Activated T-helper 2 cell treated with anti-CD3 and anti-CD28 coated beads, Interferon-gamma antibody, Interleukin-2, Interleukin-4, amounts not matched to agents 10 μg/mL and 5 μg/mL and 100 μg/mL, durations not matched to agents 14 hours and 24 hours and 36 hours (primary cell): ENCODE results near the gene ZNF593. TPM values are rescaled to one million over a fixed set of nuclear protein-coding genes. Genes with fewer than 3 reads are reported as not detected.

Experiments
- DNase-seq: peaks from one replicate; pipeline ENCODE4 v3.0.0; 2021; ENCODE audit warnings: low spot score
- H3K27ac Mint-ChIP-seq: one replicate; pipeline ENCODE4 v1.8.0; 2021; ENCODE audit warnings: mixed read lengths
- H3K27me3 Mint-ChIP-seq: one replicate; pipeline ENCODE4 v1.8.0; 2021; ENCODE audit warnings: low read depth, mixed read lengths
- H3K36me3 Mint-ChIP-seq: one replicate; pipeline ENCODE4 v1.8.0; 2021; ENCODE audit warnings: low read depth, mixed read lengths
- H3K4me1 Mint-ChIP-seq: one replicate; pipeline ENCODE4 v1.8.0; 2021; ENCODE audit warnings: low read depth, mixed read lengths
- H3K4me3 Mint-ChIP-seq: one replicate; pipeline ENCODE4 v1.8.0; 2021; ENCODE audit warnings: low read depth, mild to moderate bottlenecking, moderate library complexity, mixed read lengths
- H3K9me3 Mint-ChIP-seq: one replicate; pipeline ENCODE4 v1.8.0; 2021; ENCODE audit warnings: mixed read lengths
- intact Hi-C: fragments of 100-400 bp; cut with micrococcal nuclease; formaldehyde crosslinking; loops from one replicate; pipeline ENCODE4 v1.15.1; 2023
- total RNA-seq: library from RNA; stranded (reverse); gene quantifications from 2 replicates; pipeline ENCODE4 v1.2.3, GENCODE V29; 2022

Gene ZNF593
- total RNA-seq, 1 donor from 2014 or later, result 65.0 TPM

DNA sequence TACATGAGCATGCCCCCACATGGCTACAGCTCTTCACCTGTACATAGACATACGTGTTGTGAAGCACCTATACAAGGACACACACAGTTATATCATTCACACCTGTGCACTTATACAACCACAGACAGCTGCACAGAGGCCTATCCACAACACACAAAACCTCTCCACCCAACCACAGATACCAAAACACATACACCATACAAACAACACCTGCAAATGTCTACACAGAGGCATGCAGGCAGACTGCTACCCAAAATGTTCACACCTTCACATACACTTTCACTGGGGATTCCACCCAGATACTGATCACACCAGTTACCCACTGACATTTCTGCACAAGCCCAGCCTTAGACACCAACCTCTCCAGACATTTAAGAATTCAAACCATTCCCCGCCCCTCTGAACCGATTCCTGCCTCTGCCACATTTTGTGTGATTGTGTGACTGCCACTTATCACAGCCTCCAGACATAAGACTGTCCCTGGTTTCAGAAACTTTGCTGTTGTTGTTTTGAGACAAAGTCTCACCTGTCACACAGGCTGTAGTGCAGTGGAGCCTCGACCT, 2.9 kb upstream of the ZNF593 start:
- Mint-ChIP-seq H3K27ac (no peak overlapping the region), H3K4me3 (no peak overlapping the region), H3K4me1 (peaks cover 25% of the 10 kb centered on the region), H3K27me3 (peaks cover 23% of the 10 kb centered on the region), H3K9me3 (no peaks in the 10 kb centered on the region), H3K36me3 (peaks cover 3% of the 10 kb centered on the region)
- intact Hi-C loops, result loop anchor here (2.0 to 10.0 kb wide), 2 partner anchors 56 to 228 kb away; partner anchors contain the start of gene PDIK1L
- DNase-seq, result no peak

DNA sequence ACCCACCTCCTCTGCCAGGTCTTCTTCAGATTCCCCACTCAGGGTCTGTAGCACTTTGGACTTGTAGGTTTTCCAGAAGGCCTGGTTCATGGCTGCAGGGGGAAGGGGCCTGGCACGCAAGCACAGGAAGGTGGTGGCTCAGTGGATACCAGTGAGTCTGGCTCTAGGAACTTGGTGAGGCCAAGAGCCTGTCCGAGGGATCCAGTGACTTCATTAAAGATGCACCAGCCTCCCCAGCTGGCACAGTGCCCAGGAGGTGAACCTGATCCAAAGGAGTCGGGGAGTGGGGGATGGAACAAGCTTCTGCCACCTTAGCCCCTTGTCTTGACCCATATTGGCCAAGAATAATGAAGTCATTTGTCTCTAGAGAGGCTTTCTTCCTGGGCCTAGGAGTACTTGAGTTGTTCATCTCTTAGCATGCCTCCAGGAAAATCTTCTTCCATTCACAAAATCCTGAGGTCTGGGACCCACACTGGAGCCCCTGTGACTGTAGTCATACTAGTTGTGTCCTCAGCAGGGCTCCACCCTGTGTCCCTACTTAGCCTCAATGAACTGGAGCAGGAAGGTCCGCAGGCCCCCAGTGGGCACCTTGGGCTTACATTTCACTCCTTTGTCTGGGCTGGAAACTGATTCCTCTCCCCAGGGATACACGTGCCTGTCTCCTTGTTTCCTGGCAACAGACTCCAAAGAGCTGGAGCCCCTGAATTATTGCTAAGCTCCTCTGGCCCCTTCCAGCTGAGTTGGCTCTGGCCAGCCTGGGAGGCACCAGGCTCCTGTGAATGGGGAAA, 1.1 kb upstream of the ZNF593 start, which contains the start of gene C1orf232:
Gene C1orf232, minus strand, starts transcription at position 554 of the 788 bp plus-strand sequence. Its CDS starts 464 bp downstream, at position 90.
- H3K9me3 Mint-ChIP-seq, result no peaks in the 10 kb centered on the region
- intact Hi-C loops, result loop anchor here (1.0 to 10.0 kb wide), 4 partner anchors 65 to 226 kb away; no protein-coding TSS in a partner anchor
- no peak for DNase-seq
- H3K4me3 Mint-ChIP-seq, result peak within 1 kb of the TSS; percentile 92
- peak within 1 kb of the TSS; percentile 88 for H3K27ac Mint-ChIP-seq
- peaks cover 13% of the 10 kb centered on the region for H3K27me3 Mint-ChIP-seq
- peaks cover 22% of the 10 kb centered on the region for H3K4me1 Mint-ChIP-seq
- H3K36me3 Mint-ChIP-seq, result peaks cover 3% of the 10 kb centered on the region

DNA sequence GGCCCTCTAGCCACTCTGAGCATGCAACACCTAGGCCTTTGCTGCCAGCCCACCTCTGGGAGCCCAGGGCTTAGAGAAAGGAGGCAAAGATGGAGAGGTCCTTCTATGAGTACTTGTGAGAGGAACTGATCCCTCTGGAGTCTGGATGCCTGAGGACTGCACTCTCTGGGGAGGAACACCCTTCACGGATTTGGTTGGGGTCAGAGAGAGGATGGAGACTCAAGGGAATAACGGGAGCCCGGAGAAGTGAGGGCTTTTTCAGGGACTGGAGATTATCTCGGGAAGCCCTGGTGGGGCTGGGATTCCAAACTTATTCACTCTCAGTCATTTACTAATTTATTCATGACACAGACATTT, 532 bp upstream of the ZNF593 start:
- peaks cover 12% of the 10 kb centered on the region for H3K27me3 Mint-ChIP-seq
- peak overlapping the region; percentile 66 for H3K4me3 Mint-ChIP-seq
- H3K36me3 Mint-ChIP-seq, result peaks cover 3% of the 10 kb centered on the region
- H3K9me3 Mint-ChIP-seq, result no peaks in the 10 kb centered on the region
- peaks cover 26% of the 10 kb centered on the region for H3K4me1 Mint-ChIP-seq
- peak overlapping the region; percentile 55 for H3K27ac Mint-ChIP-seq
- DNase-seq, result no peak
- intact Hi-C loops, result loop anchor here (1.0 to 10.0 kb wide), 4 partner anchors 64 to 226 kb away; no protein-coding TSS in a partner anchor

DNA sequence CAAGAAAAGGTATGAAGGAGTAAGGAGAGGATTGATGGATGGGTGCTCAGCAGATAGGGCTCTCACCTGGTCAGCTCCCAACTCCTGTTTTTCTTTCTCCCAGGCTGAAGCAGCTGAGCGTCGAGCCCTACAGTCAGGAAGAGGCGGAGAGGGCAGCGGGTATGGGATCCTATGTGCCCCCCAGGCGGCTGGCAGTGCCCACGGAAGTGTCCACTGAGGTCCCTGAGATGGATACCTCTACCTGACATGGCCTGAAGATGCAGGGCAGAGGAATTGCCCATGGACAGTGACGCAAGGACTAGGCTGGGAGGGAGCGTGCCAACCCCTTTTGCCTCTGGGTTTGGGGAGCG, 739 bp downstream of the ZNF593 start:
- Mint-ChIP-seq H3K9me3 (no peaks in the 10 kb centered on the region), H3K27ac (peak overlapping the region; percentile 88), H3K4me1 (peaks cover 23% of the 10 kb centered on the region), H3K27me3 (peaks cover 2% of the 10 kb centered on the region), H3K36me3 (peaks cover 3% of the 10 kb centered on the region), H3K4me3 (peak overlapping the region; percentile 92)
- no peak for DNase-seq
- intact Hi-C loops, result no loop called here

DNA sequence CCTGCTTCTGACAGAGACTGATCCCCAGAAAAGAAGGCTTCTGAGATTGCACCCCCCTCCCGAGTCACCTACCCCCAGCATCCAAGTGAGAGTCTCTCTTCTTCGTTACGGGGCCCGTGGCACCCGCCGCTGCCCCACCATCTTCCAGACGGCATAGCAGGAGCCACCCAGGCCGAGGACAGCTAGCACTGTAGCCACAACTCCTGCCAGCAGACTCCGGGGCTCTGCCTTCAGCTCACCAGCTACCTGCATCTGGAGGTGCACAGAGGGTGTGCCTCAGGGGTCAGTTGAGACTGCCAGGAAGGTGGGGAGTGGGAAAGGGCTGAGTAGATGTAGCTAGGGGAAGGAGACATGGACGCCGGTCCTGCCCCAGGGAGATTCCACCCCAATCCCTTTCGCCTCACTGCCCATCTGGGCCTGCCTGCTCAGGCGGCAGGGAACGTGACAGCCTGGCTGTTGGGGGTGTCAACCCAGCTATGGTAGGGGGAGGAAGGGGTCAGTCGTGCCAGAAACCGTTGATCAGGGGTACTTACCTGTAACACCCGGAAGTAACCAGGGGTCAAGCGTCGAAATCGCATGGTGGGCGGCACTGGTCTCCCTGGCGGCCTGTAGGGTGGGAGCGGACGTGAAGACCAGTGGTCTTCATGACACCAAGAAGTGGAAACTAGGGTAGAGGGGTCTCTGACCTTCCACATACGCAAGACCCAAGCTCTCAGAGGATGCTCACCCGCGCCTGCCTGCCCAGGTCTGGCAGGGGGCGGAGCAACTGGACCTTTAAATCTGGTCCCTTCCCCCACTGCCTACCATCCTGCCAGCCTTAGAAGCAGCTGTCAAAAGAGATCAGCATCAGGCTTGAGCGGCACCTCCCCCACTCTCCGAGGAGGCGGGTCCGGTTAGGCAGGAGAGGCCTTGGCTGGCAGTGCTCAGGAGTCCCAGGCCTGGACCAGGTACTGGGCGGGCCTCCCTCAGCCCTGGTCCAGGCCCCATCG, 1.7 kb downstream of the ZNF593 start, which contains the start of gene ZNF593OS:
Gene ZNF593OS, minus strand, starts transcription at position 749 of the 989 bp plus-strand sequence. Its CDS starts 171 bp downstream, at position 578.
- H3K9me3 Mint-ChIP-seq, result no peaks in the 10 kb centered on the region
- intact Hi-C loops, result no loop called here
- H3K27ac Mint-ChIP-seq, result peak within 1 kb of the TSS; percentile 46
- H3K4me3 Mint-ChIP-seq, result peak within 1 kb of the TSS; percentile 92
- peaks cover 20% of the 10 kb centered on the region for H3K4me1 Mint-ChIP-seq
- peaks cover 3% of the 10 kb centered on the region for H3K36me3 Mint-ChIP-seq
- no peak for DNase-seq
- H3K27me3 Mint-ChIP-seq, result no peaks in the 10 kb centered on the region

DNA sequence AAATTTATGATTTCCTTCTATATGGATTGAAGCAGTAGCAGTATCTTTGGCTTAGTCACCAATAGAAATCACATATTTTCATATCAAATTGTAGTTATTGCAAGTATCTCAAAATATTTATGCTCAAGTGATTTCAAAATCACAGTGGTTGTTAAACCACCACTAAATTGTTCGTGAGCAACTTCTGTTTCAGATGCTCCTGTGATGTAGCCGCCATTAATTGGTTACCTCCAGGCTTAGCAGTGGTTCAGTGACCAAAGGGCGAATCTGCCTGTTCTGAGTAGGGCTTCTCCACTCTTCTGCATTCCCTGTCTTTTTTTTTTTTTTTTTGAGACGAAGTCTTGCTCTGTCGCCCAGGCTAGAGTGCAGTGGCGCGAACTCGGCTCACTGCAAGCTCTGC, 5.6 kb downstream of the ZNF593 start:
- no peaks in the 10 kb centered on the region for H3K27me3 Mint-ChIP-seq
- H3K36me3 Mint-ChIP-seq, result peaks cover 3% of the 10 kb centered on the region
- H3K27ac Mint-ChIP-seq, result no peak overlapping the region

DNA sequence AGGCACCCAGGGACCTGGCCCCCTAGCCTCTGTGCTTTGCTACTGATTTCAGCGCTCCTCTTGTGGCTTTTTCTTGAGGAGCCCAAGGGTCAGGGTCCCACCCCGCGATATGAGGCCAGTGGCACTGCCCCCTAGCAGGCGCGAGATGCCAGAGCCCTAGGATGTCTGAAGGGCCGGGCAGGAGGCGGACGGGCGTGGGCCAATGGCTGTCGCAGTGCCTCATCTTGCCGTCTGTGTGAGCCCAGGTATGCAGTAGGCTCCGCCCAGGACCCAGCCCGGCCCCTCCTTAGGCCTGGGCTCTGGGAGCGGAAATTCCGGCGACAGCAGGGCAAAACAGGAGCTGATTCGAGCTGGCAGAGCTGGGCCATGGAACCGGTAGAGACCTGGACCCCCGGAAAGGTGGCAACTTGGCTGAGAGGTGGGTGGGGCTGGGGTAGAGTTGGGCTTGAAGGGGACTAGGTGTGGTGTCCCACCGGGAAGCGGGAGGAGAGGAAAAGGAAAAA, 7.5 kb downstream of the ZNF593 start, which contains the start of gene CNKSR1:
Gene CNKSR1, plus strand, starts transcription at position 310 of the 503 bp plus-strand sequence. Its CDS starts 57 bp downstream, at position 367.
- intact Hi-C loops, result no loop called here
- Mint-ChIP-seq H3K4me1 (peaks cover 11% of the 10 kb centered on the region), H3K4me3 (peak within 1 kb of the TSS; percentile 70), H3K9me3 (no peaks in the 10 kb centered on the region), H3K36me3 (no peaks in the 10 kb centered on the region), H3K27me3 (no peaks in the 10 kb centered on the region), H3K27ac (no peak within 1 kb of the TSS)
- no peak for DNase-seq

More for the DNA sequence above, 5.6 kb downstream of the ZNF593 start:
- Mint-ChIP-seq H3K4me3 (no peak overlapping the region), H3K9me3 (no peaks in the 10 kb centered on the region), H3K4me1 (peaks cover 11% of the 10 kb centered on the region)
- no peak for DNase-seq
- intact Hi-C loops, result no loop called here

DNA sequence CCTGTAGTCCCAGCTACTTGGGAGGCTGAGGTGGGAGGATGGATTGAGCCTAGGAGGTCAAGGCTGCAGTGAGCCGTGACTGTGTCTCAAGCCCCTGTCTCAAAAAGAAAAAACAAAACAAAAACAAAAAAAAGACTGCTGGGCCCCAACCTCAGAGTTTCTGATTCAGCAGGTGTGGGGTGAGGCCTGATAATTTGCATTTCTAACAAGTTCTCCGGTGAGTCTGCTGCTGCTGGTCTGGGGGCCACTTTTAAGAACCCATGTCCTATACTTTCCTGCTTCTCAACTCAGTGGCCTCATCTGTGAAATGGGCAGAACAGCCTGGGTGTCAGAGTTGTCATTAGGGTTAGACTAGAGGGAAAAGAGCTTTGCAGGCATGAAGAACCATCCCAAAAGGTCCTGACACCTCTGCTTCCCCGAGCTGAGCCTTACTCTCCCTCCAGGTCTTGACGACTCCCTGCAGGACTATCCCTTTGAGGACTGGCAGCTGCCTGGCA, 10.3 kb downstream of the ZNF593 start:
- Mint-ChIP-seq H3K4me3 (no peak overlapping the region), H3K9me3 (no peaks in the 10 kb centered on the region), H3K27me3 (no peaks in the 10 kb centered on the region), H3K4me1 (peaks cover 5% of the 10 kb centered on the region), H3K36me3 (no peaks in the 10 kb centered on the region), H3K27ac (no peak overlapping the region)
- intact Hi-C loops, result no loop called here
- no peak for DNase-seq

DNA sequence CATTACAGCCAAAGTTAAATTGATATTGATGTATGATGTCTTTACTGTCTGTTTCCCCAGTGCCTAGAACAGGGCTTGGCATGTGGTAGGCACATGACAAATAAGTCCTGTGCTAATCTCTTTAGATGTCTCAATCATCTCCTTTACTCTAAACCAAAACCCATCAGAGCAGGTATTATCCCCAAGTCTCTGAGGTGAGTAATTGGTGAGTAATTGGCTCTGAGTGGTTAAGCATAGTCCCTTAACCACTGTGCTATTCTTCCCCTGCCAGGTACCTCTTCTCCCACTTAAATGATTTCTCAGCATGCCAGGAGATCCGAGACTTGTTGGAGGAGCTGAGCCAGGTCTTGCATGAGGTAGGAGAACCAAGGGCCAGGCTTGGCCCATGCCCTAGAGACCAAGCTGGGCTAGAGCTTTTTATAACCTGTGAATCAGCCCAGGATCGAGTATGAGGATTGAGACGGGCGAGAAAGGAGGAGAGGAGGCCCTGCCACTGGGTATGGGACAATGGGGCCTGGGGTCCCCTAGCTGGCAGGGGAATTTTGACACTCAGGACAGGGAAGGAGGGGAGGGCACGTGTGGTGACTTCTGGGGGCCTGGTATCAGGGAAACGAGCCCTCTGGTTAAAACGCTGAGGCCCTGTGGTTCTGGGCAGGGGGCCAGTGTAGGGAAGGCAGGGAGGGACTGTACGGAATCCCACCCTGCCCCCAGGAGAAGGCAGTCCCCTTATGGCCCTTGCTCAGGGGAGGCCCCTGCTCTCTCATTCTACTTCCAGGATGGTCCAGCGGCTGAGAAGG, 12.1 kb downstream of the ZNF593 start:
- Mint-ChIP-seq H3K27ac (no peak overlapping the region), H3K36me3 (no peaks in the 10 kb centered on the region), H3K9me3 (no peaks in the 10 kb centered on the region), H3K4me1 (peaks cover 5% of the 10 kb centered on the region), H3K27me3 (no peaks in the 10 kb centered on the region), H3K4me3 (no peak overlapping the region)
- no peak for DNase-seq
- intact Hi-C loops, result no loop called here

DNA sequence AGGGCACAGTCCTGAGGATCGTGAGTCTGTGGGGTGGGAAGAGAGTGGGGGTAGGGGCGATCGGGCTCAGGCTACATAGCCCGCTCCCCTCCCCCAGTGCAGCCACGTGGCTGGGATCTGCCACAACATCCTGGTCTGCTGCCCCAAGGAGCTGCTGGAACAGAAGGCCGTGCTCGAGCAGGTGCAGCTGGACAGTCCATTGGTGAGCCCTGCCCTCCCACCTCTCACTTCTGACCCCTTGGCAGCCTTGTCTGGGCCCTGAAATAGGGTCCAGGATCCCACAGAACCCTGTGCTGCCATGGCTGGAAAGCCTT, 12.6 kb downstream of the ZNF593 start:
- no peak overlapping the region for H3K4me3 Mint-ChIP-seq

DNA sequence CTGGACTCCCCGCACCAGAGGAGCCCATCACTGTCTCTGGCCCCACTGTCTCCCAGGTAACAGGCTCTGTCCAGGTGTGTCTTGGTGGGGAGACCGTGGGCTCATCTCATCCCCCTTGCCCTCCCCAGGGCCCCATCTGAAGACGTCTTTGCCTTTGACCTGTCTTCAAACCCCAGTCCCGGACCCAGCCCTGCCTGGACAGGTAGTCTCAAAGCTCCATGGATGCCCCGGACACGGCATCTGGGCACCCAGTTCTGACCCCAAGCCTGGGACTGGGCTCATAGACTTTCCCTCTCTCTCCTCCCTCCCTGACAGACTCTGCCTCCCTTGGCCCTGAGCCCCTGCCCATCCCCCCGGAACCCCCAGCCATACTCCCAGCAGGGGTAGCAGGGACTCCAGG, 14.4 kb downstream of the ZNF593 start:
- no peaks in the 10 kb centered on the region for H3K9me3 Mint-ChIP-seq
- no peak for DNase-seq
- peaks cover 3% of the 10 kb centered on the region for H3K4me1 Mint-ChIP-seq
- H3K27ac Mint-ChIP-seq, result no peak overlapping the region
- H3K27me3 Mint-ChIP-seq, result no peaks in the 10 kb centered on the region
- H3K36me3 Mint-ChIP-seq, result no peaks in the 10 kb centered on the region
- intact Hi-C loops, result no loop called here
- no peak overlapping the region for H3K4me3 Mint-ChIP-seq

More for the DNA sequence above, 12.6 kb downstream of the ZNF593 start:
- Mint-ChIP-seq H3K9me3 (no peaks in the 10 kb centered on the region), H3K27me3 (no peaks in the 10 kb centered on the region), H3K4me1 (peaks cover 3% of the 10 kb centered on the region), H3K27ac (no peak overlapping the region), H3K36me3 (no peaks in the 10 kb centered on the region)
- no peak for DNase-seq
- intact Hi-C loops, result no loop called here
